GM19328 (cell line): Measurements from ENCODE around the gene EAF1.
"Not testable (repeated sequence)": the region's sequence is repeated elsewhere in the genome, so short reads cannot be mapped to it uniquely, and the experiment has no call there.

Experiments used
- ATAC-seq: cut with Tn5 transposase; IDR thresholded peaks from one replicate; pipeline ENCODE4 v1.9.1; 2021; ENCODE audit warnings: mild to moderate bottlenecking, moderate library complexity; ENCODE audit not compliant: unreplicated experiment

The EAF1 gene

DNA sequence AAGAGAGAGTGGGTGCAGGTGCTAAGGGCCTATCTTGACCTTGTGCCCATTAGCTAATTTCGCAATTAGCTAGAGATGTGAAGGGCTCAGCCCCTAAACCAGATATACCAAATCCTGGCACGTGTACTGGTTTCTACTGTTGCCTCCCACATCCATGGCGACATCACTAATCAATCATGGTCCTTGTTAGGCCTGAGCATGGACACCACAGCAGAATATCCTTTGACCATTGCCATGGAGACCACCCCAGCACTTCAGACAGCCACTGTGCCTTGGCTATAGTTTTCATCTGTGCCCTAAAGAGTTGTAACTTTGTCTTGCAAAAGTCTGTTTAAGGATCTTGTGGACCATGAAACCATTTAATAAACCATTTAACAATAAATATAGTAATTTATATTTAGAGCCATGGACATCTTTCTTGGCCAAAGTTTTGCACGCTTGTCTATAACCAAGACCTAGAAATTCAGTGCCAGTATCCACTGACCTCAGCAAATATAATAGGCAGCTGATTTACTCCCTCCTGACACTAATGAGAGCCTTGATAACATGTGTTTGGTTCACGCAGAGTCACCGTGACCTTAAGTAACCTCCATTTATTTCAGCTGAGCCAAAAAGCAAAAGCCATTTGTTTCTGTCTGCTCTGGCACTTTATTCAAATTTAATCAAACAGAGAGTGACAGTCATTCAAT lies 50.7 kb downstream of the EAF1 start:
- no peak for ATAC-seq

DNA sequence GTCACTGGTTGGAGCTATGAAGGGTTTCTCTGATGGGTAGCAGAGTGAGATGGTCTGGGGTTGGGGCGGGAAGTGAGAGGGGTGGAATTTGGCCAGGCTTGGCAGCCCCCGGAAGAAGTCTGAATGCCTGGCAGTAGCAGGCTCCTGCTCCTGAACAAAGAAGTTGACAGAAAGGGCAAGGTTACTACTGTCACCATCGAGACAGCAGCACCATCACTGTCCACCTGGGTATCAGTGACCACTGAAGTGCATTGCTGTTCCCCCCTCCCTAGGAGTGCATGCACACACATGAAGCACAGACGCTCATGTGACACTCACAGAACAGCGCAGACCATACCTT lies 51.2 kb downstream of the EAF1 start:
- no peak for ATAC-seq

DNA sequence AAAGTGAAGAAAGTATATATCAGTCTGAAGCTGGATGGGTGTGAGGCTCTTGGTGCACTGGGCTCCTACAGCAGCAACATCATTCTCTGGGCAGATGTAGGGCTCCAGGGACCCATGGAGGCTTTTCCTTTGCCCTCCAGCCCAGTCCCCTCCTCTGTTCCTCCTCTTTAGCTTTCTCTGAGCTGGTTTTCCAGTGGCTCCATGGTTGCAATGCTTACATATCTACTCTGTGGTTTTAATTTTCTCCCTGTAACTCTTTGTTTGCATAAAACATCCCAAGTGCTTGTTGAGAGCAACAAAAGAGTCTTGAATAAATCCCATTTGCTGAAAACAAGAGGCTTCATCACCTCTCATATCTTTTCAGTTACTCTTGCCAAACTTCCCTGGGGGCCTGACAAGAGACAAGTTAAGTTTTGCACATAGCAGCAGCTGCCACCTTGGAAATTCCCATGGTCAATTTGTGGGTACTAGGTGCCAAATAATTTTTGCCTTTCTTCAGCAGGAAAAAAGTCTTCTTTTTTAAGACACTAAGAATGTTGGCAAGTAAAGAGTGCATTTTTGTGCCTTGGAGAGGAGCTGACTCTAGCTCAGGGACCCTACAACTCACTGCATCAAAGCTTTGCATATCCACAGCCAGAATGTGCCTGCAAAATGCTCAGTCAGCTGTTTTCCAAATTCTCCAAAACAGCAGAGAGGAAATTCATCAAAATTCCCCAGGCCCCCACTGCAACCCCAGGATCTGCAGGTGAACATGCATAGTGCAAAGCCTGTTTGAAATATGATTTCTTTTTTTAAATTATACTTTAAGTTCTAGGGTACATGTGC lies 52.2 kb downstream of the EAF1 start:
- ATAC-seq = no peak

DNA sequence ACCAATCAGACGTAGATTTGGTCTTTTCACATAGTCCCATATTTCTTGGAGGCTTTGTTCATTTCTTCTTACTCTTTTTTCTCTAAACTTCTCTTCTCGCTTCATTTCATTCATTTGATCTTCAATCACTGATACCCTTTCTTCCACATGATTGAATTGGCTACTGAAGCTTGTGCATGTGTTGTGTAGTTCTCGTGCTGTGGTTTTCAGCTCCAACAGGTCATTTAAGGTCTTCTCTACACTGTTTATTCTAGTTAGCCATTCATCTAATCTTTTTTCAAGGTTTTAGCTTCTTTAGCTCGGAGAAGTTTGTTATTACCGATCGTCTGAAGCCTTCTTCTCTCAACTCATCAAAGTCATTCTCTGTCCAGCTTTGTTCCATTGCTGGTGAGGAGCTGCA lies 57.2 kb downstream of the EAF1 start:
- not testable (repeated sequence) for ATAC-seq

DNA sequence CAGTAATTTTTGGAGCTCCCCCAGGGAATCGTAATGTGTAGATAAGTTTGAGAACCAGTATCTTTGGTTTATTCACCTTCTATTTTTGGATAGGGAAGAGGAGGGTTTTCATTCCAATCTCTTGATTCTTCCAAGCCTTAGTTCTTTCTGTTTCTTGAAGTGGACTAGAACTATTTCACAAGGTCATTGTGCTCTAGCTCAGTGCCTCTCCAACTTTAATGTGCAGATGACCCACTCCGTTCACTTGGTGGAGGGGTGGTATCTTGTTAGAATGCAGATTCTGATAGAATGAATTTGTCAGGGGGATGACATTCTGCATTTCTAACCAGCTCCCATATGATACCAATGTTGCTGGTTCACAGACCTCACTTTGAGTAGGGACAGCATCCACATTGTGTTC lies 58.6 kb downstream of the EAF1 start:
- no peak for ATAC-seq

DNA sequence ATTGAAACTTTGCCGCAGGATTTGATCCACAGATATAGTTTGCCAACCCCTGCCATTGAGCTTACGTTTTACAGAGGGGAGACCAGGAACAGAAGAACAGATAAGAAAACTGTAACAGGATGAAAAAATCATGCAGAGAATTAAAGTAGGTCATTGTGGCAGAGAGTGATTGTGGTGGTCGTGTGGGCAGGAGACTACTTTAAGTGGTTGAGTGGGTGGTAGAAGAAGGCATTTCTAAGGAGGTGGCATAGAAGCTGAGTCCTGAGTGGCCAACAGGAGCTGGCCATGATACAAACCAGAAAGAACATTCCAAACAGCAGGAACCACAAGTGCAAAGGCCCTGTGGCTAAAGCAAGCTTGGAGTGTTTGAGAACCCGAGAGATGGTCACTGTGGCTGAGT lies 59.6 kb downstream of the EAF1 start:
- ATAC-seq = no peak

DNA sequence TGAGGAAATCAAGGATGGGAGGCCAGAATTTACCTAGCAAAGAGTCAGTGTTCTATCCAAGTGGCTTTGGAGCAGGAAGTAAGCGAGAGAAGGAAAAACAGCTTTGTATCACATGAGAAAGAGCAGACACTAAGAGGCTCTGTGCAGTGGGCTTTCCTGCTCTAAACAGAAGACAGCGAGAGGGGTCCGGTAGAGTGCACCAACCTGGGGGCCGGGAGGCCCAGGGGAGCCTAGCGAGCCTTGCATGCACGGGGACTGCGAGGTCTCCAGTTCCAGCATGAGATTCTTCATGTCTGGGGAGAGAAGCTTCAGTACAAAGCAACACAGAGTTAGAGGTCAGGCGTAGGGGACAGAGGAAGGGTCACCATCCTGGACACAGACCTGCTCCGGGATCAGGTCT lies 60.6 kb downstream of the EAF1 start:
- no peak for ATAC-seq

DNA sequence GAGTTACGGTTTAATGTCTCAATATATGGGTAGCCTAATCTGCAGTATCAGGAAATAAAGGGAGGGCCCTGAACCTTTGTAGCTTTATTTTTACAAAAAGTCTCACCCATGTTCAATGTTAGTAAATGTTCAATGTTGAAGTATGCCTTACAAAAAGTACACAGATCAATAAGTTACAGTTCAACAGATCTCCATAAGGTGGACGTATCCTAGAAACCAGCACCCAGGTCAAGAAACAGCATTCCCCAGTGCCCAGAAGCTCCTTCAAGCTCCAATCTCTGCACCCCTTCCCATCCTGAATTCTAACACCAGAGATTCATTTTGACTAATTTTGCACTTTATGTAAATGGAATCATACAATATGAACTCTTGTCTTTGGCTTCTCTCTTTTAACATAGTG lies 62.8 kb downstream of the EAF1 start:
- no peak for ATAC-seq

DNA sequence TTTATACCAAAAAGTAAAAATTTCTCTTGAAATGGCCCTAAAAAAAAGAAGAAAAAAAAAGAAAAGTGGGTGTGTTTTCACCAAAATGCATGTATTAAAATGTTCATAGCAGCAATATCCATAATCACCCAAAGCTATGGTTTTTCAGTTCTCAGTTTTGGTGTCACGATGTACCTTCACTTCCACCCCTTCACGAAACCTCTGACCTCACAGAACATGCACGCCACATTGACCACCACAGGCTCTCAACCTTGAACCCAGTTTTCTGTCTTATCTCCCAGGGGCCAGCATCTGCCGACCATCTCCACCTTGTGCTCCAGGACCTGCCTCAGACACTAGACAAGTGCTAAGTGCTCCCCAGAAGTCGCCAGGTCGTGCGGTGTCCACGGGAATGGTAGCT lies 63.7 kb downstream of the EAF1 start:
- ATAC-seq = no peak
